ENCODE results near the gene ADGRG6. TPM values are rescaled to one million over a fixed set of nuclear protein-coding genes. Genes with fewer than 3 reads are reported as not detected.

Gene ADGRG6
- total and polyA plus RNA-seq, 2 donors (not counting 3 experiments of a cell fraction or from before 2014, with no cell fraction given), result 99.3 to 166 TPM

DNA sequence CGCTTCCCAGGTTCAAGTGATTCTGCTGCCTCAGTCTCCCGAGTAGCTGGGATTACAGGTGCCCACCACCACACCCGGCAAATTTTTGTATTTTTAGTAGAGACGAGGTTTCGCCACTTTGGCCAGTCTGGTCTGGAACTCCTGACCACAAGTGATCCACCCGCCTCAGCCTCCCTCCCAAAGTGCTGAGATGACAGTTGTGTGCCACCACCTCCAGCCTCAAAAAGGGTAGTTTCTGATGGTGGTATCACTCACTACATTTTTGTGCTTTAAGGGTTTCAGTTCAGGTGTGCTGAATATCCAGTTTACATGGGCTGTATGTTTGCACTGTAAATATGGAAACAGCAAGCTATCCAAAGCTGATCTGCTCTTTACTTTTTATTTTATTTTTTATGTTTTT is 12.1 kb upstream of the ADGRG6 start:
- TF ChIP-seq, protein P1, sequence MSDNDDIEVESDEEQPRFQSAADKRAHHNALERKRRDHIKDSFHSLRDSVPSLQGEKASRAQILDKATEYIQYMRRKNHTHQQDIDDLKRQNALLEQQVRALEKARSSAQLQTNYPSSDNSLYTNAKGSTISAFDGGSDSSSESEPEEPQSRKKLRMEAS (IDR thresholded peaks at IDR 0.05; ENCODE audit: insufficient read depth, insufficient read length), result no peak
- TF ChIP-seq EZH2 (IDR thresholded peaks at IDR 0.05; ENCODE audit: borderline replicate concordance, low read depth, low read length, severe bottlenecking) (no peak), JUN (IDR thresholded peaks at IDR 0.05; ENCODE audit: borderline replicate concordance, insufficient read depth, insufficient read length, low read depth) (no peak), MYC (IDR thresholded peaks at IDR 0.05; ENCODE audit: low read depth, low read length) (no peak), GATA2 (IDR thresholded peaks at IDR 0.05; ENCODE audit: insufficient read depth, insufficient read length, low read depth, low read length) (no peak), POLR2AphosphoS5 (IDR thresholded peaks at IDR 0.05; ENCODE audit: insufficient read depth, low read depth, low read length) (no peak), POLR2A (IDR thresholded peaks at IDR 0.05; ENCODE audit: low read depth, low read length) (no peak), FOS (IDR thresholded peaks at IDR 0.05; ENCODE audit: borderline replicate concordance, insufficient read depth, low read length) (no peak)
- TF ChIP-seq, protein P2, sequence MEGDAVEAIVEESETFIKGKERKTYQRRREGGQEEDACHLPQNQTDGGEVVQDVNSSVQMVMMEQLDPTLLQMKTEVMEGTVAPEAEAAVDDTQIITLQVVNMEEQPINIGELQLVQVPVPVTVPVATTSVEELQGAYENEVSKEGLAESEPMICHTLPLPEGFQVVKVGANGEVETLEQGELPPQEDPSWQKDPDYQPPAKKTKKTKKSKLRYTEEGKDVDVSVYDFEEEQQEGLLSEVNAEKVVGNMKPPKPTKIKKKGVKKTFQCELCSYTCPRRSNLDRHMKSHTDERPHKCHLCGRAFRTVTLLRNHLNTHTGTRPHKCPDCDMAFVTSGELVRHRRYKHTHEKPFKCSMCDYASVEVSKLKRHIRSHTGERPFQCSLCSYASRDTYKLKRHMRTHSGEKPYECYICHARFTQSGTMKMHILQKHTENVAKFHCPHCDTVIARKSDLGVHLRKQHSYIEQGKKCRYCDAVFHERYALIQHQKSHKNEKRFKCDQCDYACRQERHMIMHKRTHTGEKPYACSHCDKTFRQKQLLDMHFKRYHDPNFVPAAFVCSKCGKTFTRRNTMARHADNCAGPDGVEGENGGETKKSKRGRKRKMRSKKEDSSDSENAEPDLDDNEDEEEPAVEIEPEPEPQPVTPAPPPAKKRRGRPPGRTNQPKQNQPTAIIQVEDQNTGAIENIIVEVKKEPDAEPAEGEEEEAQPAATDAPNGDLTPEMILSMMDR (IDR thresholded peaks at IDR 0.05; ENCODE audit: extremely low read depth in 1 of 2, insufficient read depth in 1 of 2, low read depth in 1 of 2, low read length in 2 of 2), result no peak
- dilution Hi-C loops (cut with MboI; ENCODE audit: extremely low pct_ligation_motif_present, low sequenced_read_pairs), result no loop called here
- intact Hi-C loops (cut with micrococcal nuclease), result no loop called here
- no peak overlapping the region for H3K9ac ChIP-seq (replicated peaks; ENCODE audit: extremely low read depth, insufficient read depth, low read length)
- FAIRE-seq (no peak), DNase-seq (ENCODE audit: low read depth, low spot score) (no peak)
- H2AFZ ChIP-seq (ENCODE audit: low read depth, low read length), result no peak overlapping the region
- no peaks in the 10 kb centered on the region for H3K36me3 ChIP-seq (ENCODE audit: control insufficient read depth in 2 of 2, extremely low read depth in 1 of 2, insufficient read depth in 2 of 2, low read length in 2 of 2)
- BruUV-seq (replicated peaks), result no TSS peak
- H3K9me1 ChIP-seq (replicated peaks; ENCODE audit: control insufficient read depth, extremely low read depth, insufficient read depth, low read length), result no peaks in the 10 kb centered on the region
- no peaks in the 10 kb centered on the region for H3K27me3 ChIP-seq (ENCODE audit: control insufficient read depth in 2 of 2, insufficient read depth in 2 of 2, low read length in 2 of 2)
- no peak overlapping the region for H3K4me2 ChIP-seq (ENCODE audit: insufficient read depth, low read length)
- H4K20me1 ChIP-seq (replicated peaks; ENCODE audit: control insufficient read depth, extremely low read depth, insufficient read depth, low read length), result no peaks in the 10 kb centered on the region
- no peaks in the 10 kb centered on the region for H3K79me2 ChIP-seq (ENCODE audit: control insufficient read depth, insufficient read depth, low read length)
- H3K4me3 ChIP-seq (replicated peaks in 1 of 3; ENCODE audit: insufficient read depth in 1 of 3, low read depth in 1 of 3, low read length in 3 of 3), result no peak overlapping the region
- POLR2A ChIA-PET, result no interaction called here
- H3K9me3 ChIP-seq (replicated peaks; ENCODE audit: control insufficient read depth, insufficient read depth, low read length), result no peaks in the 10 kb centered on the region
- no peaks in the 10 kb centered on the region for H3K4me1 ChIP-seq (ENCODE audit: control insufficient read depth, extremely low read depth, insufficient read depth, low read length)
- H3K27ac ChIP-seq (ENCODE audit: insufficient read depth, low read depth, low read length), result no peak overlapping the region
- CTCF ChIA-PET, result interaction anchor here (1.7 kb wide), 1 partner anchor 9 kb away, joined by 4 read pairs; no protein-coding TSS in a partner anchor

All from endothelial cell of umbilical vein (primary cell).